Measurements from ENCODE around the gene ATP6V1C2. TPM values are rescaled to one million over a fixed set of nuclear protein-coding genes. Genes with fewer than 3 reads are reported as not detected.

ATP6V1C2 gene
- total RNA-seq, 4 donors from 2014 or later, result 130 to 418 (median 211) TPM

- no peak for DNase-seq (ENCODE audit: low spot score in 2 of 2)
- no peak overlapping the region for H3K4me3 ChIP-seq (ENCODE audit: low read depth, poor library complexity, severe bottlenecking)
- intact Hi-C loops (cut with DNase I; ENCODE audit: low total_unique reads), result no loop called here
- 72 to 80% methylated on average over 13 of the region's 13 CpGs for WGBS, 2 donors
- no peak for TF ChIP-seq POLR2A (IDR thresholded peaks at IDR 0.05)
- TF ChIP-seq, protein P1, sequence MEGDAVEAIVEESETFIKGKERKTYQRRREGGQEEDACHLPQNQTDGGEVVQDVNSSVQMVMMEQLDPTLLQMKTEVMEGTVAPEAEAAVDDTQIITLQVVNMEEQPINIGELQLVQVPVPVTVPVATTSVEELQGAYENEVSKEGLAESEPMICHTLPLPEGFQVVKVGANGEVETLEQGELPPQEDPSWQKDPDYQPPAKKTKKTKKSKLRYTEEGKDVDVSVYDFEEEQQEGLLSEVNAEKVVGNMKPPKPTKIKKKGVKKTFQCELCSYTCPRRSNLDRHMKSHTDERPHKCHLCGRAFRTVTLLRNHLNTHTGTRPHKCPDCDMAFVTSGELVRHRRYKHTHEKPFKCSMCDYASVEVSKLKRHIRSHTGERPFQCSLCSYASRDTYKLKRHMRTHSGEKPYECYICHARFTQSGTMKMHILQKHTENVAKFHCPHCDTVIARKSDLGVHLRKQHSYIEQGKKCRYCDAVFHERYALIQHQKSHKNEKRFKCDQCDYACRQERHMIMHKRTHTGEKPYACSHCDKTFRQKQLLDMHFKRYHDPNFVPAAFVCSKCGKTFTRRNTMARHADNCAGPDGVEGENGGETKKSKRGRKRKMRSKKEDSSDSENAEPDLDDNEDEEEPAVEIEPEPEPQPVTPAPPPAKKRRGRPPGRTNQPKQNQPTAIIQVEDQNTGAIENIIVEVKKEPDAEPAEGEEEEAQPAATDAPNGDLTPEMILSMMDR (IDR thresholded peaks at IDR 0.05), result no peak
These were observed 54.4 kb downstream of the ATP6V1C2 start for GRCh38 chr2:10775831-10776230.

DNA sequence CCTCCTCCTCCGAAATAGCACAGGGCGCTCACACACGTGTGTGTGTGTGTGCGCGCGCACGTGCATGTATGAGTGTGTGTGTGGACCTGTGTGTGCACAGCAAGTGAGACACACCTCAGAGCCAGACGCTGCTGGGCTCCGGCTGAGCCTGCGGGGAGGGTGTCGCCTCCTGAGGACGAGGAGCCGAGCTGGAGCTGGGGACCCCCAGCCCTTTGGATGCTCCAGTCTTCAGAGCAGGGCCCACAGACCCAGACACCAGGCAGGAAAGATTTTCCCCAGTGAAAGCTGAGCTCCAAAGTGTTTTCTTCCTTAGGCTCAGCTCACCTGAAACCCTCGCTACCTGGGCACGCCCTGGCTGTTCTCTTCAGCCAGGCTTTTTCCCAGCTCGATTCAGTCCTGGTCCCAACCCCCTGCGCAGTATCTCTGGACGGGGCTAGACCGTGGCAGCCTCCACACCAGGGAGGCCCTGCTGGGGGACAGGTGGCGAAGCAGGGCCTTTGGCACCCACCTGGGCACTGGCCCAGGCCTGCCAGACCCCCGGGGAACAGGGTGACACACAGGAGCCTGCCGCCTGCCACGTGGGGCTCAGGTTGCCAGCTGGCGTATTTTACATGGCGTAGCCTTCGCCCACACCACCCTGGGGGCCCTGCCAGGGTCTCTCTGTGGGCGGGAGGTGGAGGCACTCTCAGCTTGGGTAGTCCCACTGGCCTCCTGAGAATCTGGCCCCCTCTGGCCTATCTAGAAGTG lies 55.0 kb downstream of the ATP6V1C2 start:
- H3K4me3 ChIP-seq (ENCODE audit: low read depth, poor library complexity, severe bottlenecking), result no peak overlapping the region
- TF ChIP-seq, protein P1 (IDR thresholded peaks at IDR 0.05), result no peak
- TF ChIP-seq POLR2A (IDR thresholded peaks at IDR 0.05), result no peak
- intact Hi-C loops (cut with DNase I; ENCODE audit: low total_unique reads), result no loop called here
- 55 to 58% methylated on average over 25 to 27 of the region's 27 CpGs for WGBS, 2 donors
- DNase-seq (ENCODE audit: low spot score in 2 of 2), result peak in 1 of 2 donors; percentile 74

DNA sequence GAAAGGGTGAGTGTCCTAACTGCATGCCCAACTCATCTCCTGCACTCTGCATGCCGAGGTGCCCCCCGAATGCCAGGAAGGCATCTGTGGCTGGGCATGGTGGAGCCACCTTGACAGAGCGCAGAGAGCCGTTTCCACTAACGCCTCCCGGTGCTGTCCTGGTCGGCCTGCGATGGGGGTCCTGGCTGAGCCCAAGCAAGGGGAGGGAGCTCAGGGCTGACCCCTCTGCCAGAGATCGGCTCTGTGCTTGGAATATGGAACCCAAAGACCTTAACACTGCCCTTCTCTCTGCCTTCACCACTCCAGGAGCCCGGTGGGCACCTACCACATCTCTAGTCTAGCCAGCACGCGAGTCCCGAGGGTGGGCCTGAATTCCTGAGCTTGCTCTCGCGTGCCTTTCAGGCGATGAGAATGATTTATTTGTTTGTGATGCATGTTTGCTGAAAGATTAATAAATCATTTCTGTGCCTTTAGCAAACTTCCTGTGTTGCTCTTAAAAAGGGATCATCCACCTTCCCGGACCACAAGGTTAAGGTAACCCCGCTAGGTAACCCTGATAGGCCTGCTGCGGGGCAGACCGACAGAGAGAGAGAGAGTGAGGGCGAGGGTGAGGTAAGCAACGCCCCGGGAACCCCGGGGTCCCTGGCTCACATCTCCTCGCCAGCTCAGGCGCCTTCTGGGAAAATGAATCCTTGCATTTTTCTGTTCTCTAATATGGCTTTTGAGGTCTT lies 55.8 kb downstream of the ATP6V1C2 start:
- DNase-seq (ENCODE audit: low spot score in 2 of 2), result peak in 1 of 2 donors; percentile 82
- intact Hi-C loops (cut with DNase I; ENCODE audit: low total_unique reads), result no loop called here
- WGBS, 2 donors, result 83% methylated on average over 26 of the region's 26 CpGs

DNA sequence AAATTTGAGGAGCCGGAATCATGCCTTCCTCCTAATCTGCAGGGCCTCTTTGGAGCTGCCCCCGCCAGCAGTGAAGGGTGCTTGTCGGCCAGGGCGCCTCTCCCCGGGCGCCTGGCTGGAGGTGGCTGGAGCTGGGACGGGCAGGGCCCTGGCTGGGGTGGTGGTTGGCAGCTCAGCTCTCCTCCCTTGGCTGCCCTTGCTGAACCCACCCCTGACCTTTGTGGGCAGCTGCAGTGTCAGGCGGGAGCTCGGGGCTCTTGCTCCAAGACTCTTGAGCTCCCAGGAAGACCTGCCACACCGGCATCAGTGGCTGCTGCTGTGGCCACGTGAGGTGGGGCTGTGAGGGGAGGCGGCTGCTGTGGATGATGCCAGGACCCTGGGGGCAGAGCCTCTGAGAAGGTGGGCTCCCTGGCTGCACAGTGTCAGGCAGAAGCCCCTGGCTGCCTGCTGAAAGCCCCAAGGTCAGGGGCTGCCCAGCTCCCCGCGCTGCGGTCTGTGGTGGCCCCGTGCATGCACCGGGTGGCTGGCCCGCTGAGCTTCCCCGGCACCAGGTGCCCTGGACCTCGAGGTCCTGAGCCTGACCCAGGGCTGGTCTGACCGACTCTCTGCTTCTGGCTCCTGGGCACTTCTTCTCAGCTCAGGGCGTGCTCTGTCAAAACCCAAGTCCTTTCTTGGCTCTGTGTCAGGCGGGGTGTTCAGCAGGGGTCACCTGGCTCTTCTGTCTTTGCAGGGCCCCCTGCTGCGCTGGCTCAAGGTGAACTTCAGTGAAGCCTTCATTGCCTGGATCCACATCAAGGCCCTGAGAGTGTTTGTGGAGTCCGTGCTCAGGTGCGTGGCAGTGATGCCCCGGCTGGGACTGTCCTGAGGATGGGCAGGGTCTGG lies 56.7 kb downstream of the ATP6V1C2 start:
- DNase-seq (ENCODE audit: low spot score in 2 of 2), result peak in 1 of 2 donors; percentile 81
- WGBS, 2 donors, result 87 to 91% methylated on average over 18 to 23 of the region's 27 CpGs
- H3K4me3 ChIP-seq (ENCODE audit: low read depth, poor library complexity, severe bottlenecking), result no peak overlapping the region
- intact Hi-C loops (cut with DNase I; ENCODE audit: low total_unique reads), result no loop called here
- TF ChIP-seq, protein P1 (IDR thresholded peaks at IDR 0.05), result no peak
- no peak for TF ChIP-seq POLR2A (IDR thresholded peaks at IDR 0.05)

More for the DNA sequence above, 55.8 kb downstream of the ATP6V1C2 start:
- TF ChIP-seq, protein P1 (IDR thresholded peaks at IDR 0.05), result no peak
- TF ChIP-seq POLR2A (IDR thresholded peaks at IDR 0.05), result no peak
- no peak overlapping the region for H3K4me3 ChIP-seq (ENCODE audit: low read depth, poor library complexity, severe bottlenecking)

DNA sequence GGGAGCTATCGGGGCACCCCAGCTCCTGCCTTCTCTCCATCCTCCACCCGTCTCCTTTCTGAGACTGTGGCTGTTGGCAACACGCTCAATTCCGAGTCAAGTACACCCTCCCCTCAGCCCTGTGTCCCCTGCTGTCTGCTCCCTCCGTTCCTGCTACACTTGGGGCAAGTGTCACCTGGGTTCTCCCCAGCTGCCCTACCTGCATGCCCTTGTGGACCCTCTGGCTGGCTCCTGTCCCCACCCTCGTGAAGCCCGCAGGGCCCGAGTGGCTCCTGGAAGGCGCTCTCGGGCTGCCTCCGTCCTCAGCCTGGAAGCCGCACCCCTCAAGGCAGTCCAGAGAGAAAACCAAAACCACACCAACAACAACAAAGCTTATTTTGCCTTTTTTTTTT lies 57.3 kb downstream of the ATP6V1C2 start:
- intact Hi-C loops (cut with DNase I; ENCODE audit: low total_unique reads), result no loop called here
- peak in 1 of 2 donors; percentile 64 for DNase-seq (ENCODE audit: low spot score in 2 of 2)
- 86 to 88% methylated on average over 12 of the region's 12 CpGs for WGBS, 2 donors
- TF ChIP-seq, protein P1 (IDR thresholded peaks at IDR 0.05), result no peak
- no peak for TF ChIP-seq POLR2A (IDR thresholded peaks at IDR 0.05)
- no peak overlapping the region for H3K4me3 ChIP-seq (ENCODE audit: low read depth, poor library complexity, severe bottlenecking)

All from lower leg skin (tissue), 4 donors.